ENCODE results near the gene RAPGEF3. TPM values are rescaled to one million over a fixed set of nuclear protein-coding genes. Genes with fewer than 3 reads are reported as not detected.

RAPGEF3 gene
- total and polyA plus RNA-seq, 3 donors from 2014 or later, result 13.9 to 30.2 (median 24.6) TPM

DNA sequence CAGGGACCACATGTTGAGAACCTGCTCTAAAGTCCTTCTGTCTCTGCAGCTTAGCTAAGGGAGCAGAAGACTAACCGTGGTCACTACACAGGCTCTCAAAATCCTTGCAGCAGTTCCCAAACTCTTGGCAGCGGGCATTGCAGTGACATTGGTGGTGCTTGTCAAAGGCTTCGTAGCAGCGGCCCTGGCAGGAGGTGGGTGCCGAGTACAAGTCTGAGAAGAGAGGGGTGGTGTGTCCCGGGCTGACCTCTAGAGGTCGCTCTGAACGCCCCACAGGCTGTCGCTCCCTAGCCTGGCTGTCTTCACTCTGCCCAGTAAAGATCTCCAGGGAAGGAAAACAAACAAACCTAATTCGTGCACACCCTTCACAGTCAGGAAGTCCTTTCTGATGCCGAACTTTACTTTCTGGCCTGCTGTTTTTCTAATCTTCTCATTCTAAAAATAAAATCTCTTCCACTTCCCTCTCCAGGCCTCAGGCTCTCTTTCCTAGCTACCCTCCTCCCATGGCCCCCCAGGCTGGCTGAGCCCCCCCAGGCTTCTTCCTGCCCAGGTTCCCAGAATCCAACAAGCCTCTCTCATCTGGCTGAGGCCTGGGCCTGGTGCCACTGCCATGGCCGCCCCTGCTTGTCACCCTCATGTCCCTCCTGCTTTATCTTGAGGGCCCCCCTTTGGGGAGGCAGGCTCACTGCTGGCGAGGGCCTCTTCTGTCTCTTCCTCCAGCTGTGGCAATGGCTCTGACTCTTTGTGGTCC lies 41.1 kb downstream of the RAPGEF3 start:
- no peak overlapping the region for H3K4me3 ChIP-seq
- TF ChIP-seq POLR2A (IDR thresholded peaks at IDR 0.05), result no peak
- TF ChIP-seq, protein P1, sequence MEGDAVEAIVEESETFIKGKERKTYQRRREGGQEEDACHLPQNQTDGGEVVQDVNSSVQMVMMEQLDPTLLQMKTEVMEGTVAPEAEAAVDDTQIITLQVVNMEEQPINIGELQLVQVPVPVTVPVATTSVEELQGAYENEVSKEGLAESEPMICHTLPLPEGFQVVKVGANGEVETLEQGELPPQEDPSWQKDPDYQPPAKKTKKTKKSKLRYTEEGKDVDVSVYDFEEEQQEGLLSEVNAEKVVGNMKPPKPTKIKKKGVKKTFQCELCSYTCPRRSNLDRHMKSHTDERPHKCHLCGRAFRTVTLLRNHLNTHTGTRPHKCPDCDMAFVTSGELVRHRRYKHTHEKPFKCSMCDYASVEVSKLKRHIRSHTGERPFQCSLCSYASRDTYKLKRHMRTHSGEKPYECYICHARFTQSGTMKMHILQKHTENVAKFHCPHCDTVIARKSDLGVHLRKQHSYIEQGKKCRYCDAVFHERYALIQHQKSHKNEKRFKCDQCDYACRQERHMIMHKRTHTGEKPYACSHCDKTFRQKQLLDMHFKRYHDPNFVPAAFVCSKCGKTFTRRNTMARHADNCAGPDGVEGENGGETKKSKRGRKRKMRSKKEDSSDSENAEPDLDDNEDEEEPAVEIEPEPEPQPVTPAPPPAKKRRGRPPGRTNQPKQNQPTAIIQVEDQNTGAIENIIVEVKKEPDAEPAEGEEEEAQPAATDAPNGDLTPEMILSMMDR (IDR thresholded peaks at IDR 0.05), result peak; percentile 48 to 68 (median 55)
- intact Hi-C loops (cut with DNase I; ENCODE audit: low total_unique reads), result loop anchor here (10.0 kb wide), 2 partner anchors 57 to 117 kb away; partner anchors contain the start of gene SLC48A1
- no peaks in the 10 kb centered on the region for H3K36me3 ChIP-seq (ENCODE audit: low read depth, missing control alignments)
- H3K9me3 ChIP-seq, result no peaks in the 10 kb centered on the region
- H3K4me1 ChIP-seq, result peaks cover 36% of the 10 kb centered on the region
- WGBS, 2 donors, result 25 to 43% methylated on average over 11 to 13 of the region's 13 CpGs
- H3K27me3 ChIP-seq, result no peaks in the 10 kb centered on the region
- peak overlapping the region; percentile 76 to 92 for H3K27ac ChIP-seq
- DNase-seq, result peak; percentile 88

DNA sequence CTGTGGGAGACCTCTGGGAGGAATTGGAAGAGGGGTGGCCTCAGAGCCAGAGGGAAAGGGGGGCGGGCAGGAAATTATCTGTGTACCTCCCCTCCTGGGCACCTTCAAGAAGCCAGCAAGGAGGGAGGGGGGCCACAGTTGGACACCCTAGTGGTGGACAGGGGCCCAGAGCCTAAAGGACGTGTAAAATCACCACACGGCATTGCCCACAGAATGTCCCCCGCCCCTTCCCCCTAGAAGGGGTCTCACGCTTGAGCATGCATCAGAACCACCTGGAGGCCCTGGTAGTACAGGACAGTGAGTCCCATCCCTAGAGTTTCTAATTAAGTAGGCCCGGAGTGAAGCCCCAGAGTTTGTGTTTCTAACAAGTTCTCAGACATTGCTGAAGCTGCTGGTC lies 41.6 kb downstream of the RAPGEF3 start:
- peaks cover 36% of the 10 kb centered on the region for H3K4me1 ChIP-seq
- intact Hi-C loops (cut with DNase I; ENCODE audit: low total_unique reads), result loop anchor here (10.0 kb wide), 2 partner anchors 58 to 118 kb away; partner anchors contain the start of gene SLC48A1
- H3K36me3 ChIP-seq (ENCODE audit: low read depth, missing control alignments), result no peaks in the 10 kb centered on the region
- 72 to 88% methylated on average over 6 of the region's 6 CpGs for WGBS, 2 donors
- DNase-seq, result no peak
- H3K9me3 ChIP-seq, result no peaks in the 10 kb centered on the region
- TF ChIP-seq POLR2A (IDR thresholded peaks at IDR 0.05), result no peak
- TF ChIP-seq, protein P1 (IDR thresholded peaks at IDR 0.05), result no peak
- peak overlapping the region; percentile 76 to 92 for H3K27ac ChIP-seq
- no peak overlapping the region for H3K4me3 ChIP-seq
- no peaks in the 10 kb centered on the region for H3K27me3 ChIP-seq

DNA sequence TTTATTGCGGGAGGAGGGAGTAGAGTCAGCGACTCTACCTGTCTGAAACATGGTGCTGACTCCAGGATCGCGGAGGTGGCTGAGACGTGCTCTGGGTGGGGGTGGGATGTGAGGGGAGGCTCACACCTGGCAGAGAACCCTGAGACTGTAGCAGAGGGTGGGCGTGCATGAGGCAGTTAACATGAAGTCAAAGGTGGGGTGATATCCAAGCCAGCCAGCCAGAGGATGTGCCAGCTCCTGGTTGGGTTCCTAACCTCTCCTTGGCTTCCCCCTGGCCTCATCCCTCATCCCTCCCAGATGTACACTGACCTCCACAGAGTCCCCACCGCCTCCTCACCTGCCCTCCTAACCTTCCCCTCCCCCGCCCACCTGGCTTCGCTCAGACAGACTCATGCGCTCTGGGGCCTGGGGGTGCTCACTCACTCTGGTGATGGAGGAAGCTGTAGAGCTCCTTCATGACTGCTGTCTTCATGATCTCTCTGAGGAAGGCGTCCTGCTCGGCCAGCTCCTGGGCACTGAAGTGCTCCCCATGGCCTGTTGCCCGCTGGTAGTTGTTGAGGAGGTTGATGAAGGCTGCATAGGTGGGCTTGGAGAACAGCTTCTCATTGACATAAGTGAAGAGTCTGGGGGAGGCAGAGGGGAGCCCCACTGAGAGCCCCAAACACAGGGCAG lies 42.7 kb downstream of the RAPGEF3 start:
- DNase-seq, result no peak
- no peak overlapping the region for H3K4me3 ChIP-seq
- H3K9me3 ChIP-seq, result no peaks in the 10 kb centered on the region
- intact Hi-C loops (cut with DNase I; ENCODE audit: low total_unique reads), result loop anchor here (10.0 kb wide), 2 partner anchors 59 to 119 kb away; partner anchors contain the start of gene SLC48A1
- no peaks in the 10 kb centered on the region for H3K27me3 ChIP-seq
- TF ChIP-seq, protein P1 (IDR thresholded peaks at IDR 0.05), result no peak
- TF ChIP-seq POLR2A (IDR thresholded peaks at IDR 0.05), result no peak
- 76 to 77% methylated on average over 12 to 13 of the region's 13 CpGs for WGBS, 2 donors
- peaks cover 36% of the 10 kb centered on the region for H3K4me1 ChIP-seq
- H3K27ac ChIP-seq, result peak overlapping the region; percentile 76 to 92
- H3K36me3 ChIP-seq (ENCODE audit: low read depth, missing control alignments), result no peaks in the 10 kb centered on the region

DNA sequence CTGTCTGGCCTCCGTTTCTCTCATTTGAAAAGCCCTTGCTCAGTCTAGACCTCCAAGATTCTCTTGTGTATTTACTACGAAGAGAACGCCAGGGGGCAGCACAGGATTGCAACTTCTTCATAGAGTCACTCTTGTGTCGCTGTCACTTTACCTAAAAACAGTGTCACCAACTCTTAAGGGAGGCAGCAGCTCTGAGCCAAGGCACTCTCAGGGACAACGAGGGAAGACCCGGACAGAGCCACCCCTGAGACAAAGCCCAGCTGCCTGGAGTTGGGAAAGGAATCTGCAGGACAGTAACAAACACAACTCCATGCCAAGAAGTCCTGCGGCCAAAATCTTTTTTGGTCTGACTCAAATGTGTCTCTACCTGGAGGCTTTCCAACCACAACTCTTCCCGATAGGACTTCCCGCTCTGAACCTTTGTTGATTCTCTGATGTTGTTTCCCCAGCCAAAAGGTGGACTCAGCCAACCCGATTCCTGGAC lies 43.2 kb downstream of the RAPGEF3 start:
- WGBS, 2 donors, result 24 to 36% methylated on average over 10 of the region's 10 CpGs
- no peak for TF ChIP-seq POLR2A (IDR thresholded peaks at IDR 0.05)
- TF ChIP-seq, protein P1 (IDR thresholded peaks at IDR 0.05), result peak; percentile 65 to 93 (median 92)
- peak overlapping the region; percentile 76 to 92 for H3K27ac ChIP-seq
- no peak overlapping the region for H3K4me3 ChIP-seq
- peak; percentile 83 for DNase-seq
- intact Hi-C loops (cut with DNase I; ENCODE audit: low total_unique reads), result loop anchor here (10.0 kb wide), 2 partner anchors 59 to 119 kb away; partner anchors contain the start of gene SLC48A1
- H3K36me3 ChIP-seq (ENCODE audit: low read depth, missing control alignments), result no peaks in the 10 kb centered on the region
- no peaks in the 10 kb centered on the region for H3K27me3 ChIP-seq
- H3K4me1 ChIP-seq, result peaks cover 36% of the 10 kb centered on the region
- no peaks in the 10 kb centered on the region for H3K9me3 ChIP-seq
